Mesothelial cell of epicardium (in vitro differentiated cells): Measurements from ENCODE around the gene TTC22. TPM values are rescaled to one million over a fixed set of nuclear protein-coding genes. Genes with fewer than 3 reads are reported as not detected.

Source experiments
- DNase-seq, 2 experiments: peaks; one replicate each; pipeline ENCODE4 v3.0.0; 2021; ENCODE audit warnings: low spot score in 2 of 2; ENCODE audit not compliant: unreplicated experiment in 2 of 2
- H3K27ac Mint-ChIP-seq: 2 replicates; pipeline ENCODE4 v1.8.0; 2021; ENCODE audit warnings: mixed read lengths
- H3K27me3 Mint-ChIP-seq: 2 replicates; pipeline ENCODE4 v1.8.0; 2021; ENCODE audit warnings: low read depth, mixed read lengths
- H3K36me3 Mint-ChIP-seq: 2 replicates; pipeline ENCODE4 v1.8.0; 2021; ENCODE audit warnings: mixed read lengths
- H3K4me1 Mint-ChIP-seq: 2 replicates; pipeline ENCODE4 v1.8.0; 2021; ENCODE audit warnings: mixed read lengths
- H3K4me3 Mint-ChIP-seq: 2 replicates; pipeline ENCODE4 v1.8.0; 2021; ENCODE audit warnings: mild to moderate bottlenecking, moderate library complexity, mixed read lengths
- H3K9me3 Mint-ChIP-seq: 2 replicates; pipeline ENCODE4 v1.8.0; 2021; ENCODE audit warnings: mixed read lengths
- CTCF ChIP-seq: fragments of 200-600 bp; sonication (generic); IDR thresholded peaks from one replicate; pipeline ENCODE4 v1.5.0; 2021; ENCODE audit warnings: antibody characterized with exemption; ENCODE audit not compliant: unreplicated experiment
- total RNA-seq: library from RNA; stranded (reverse); gene quantifications from 3 replicates; pipeline ENCODE4 v1.2.1, GENCODE V29; 2021

Gene TTC22
- total RNA-seq, 1 donor from 2014 or later = 1.3 TPM

DNA sequence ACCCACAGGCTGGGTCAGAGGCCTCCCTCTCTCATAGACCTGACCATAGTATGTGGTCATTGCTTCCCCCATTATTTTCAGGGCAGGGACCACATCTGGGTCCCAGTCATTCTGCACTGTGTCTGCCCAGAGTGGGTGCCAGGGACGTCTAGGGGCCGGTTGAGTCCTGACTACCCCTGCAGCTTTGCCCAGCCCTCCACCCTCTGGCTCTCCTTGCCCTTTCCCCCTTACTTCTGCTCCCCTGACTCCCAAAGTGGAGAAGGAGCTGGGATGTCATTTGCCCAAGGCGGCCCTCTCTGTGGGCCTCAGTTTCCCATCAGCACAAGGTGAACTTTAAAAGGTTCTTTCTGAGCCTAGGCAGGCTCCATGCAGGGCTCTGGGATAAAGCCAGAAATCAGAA is 4.3 kb upstream of the TTC22 start:
- Mint-ChIP-seq H3K4me1 (peaks cover 1% of the 10 kb centered on the region), H3K36me3 (no peaks in the 10 kb centered on the region), H3K4me3 (no peak overlapping the region), H3K9me3 (no peaks in the 10 kb centered on the region), H3K27ac (no peak overlapping the region), H3K27me3 (peaks cover 15% of the 10 kb centered on the region)
- DNase-seq = no peak
- no peak for TF ChIP-seq CTCF

DNA sequence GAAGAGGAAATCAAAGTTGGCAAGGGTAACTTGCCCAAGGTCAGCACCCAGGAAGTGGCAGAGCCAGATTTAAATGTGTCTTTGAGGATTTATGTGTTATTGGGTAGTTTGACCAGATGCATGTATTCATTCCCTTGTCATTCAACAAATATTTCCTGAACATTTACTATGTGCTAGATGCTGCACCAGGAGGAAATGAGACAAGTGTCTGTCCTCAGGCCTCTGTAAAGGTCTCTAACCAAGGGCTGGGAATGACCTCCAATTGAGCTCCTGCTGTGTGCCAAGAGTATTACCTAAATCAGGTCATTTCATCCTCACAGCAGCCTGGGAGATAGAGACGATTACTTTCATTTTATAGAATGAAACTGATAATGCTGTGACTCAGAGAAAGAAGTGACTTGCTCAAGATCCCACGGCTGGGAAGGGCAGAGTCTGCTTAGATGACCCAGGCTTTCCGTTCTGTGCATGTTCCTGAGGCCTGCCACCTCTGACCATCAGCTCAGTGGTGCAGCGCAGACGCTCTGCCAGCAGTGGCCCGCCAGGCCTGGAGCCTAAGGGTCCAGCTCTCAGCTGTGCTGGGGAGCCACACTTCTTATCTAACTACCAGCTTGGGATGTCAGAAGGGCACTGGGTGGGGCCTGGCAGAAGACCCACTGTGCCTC is 3.5 kb upstream of the TTC22 start:
- H3K27ac Mint-ChIP-seq = no peak overlapping the region
- DNase-seq = peak in 1 of 2 experiments; percentile 27
- no peak overlapping the region for H3K4me3 Mint-ChIP-seq
- no peak for TF ChIP-seq CTCF
- H3K4me1 Mint-ChIP-seq = peaks cover 6% of the 10 kb centered on the region
- H3K27me3 Mint-ChIP-seq = peaks cover 21% of the 10 kb centered on the region
- H3K9me3 Mint-ChIP-seq = no peaks in the 10 kb centered on the region
- H3K36me3 Mint-ChIP-seq = no peaks in the 10 kb centered on the region

- no peak for TF ChIP-seq CTCF
- Mint-ChIP-seq H3K4me1 (peaks cover 6% of the 10 kb centered on the region), H3K9me3 (no peaks in the 10 kb centered on the region), H3K4me3 (no peak overlapping the region), H3K27ac (no peak overlapping the region), H3K36me3 (no peaks in the 10 kb centered on the region), H3K27me3 (peaks cover 23% of the 10 kb centered on the region)
- peak in 1 of 2 experiments; percentile 22 for DNase-seq
Measured at GRCh38 chr1:54803761-54804470, 2.8 kb upstream of the TTC22 start.

- TF ChIP-seq CTCF = no peak
- Mint-ChIP-seq H3K4me1 (peaks cover 6% of the 10 kb centered on the region), H3K27ac (no peak overlapping the region), H3K4me3 (peak overlapping the region; percentile 34), H3K27me3 (peaks cover 23% of the 10 kb centered on the region), H3K9me3 (no peaks in the 10 kb centered on the region), H3K36me3 (no peaks in the 10 kb centered on the region)
- DNase-seq = no peak
Measured at GRCh38 chr1:54800041-54800898, 853 bp downstream of the TTC22 start.

- Mint-ChIP-seq H3K27ac (no peak overlapping the region), H3K4me3 (no peak overlapping the region), H3K9me3 (no peaks in the 10 kb centered on the region), H3K27me3 (peaks cover 23% of the 10 kb centered on the region), H3K36me3 (no peaks in the 10 kb centered on the region), H3K4me1 (peaks cover 15% of the 10 kb centered on the region)
- TF ChIP-seq CTCF = no peak
- DNase-seq = no peak
Measured at GRCh38 chr1:54798769-54799641, 2.1 kb downstream of the TTC22 start.
